PC-3 (cell line): Measurements from ENCODE around the gene FIS1. TPM values are rescaled to one million over a fixed set of nuclear protein-coding genes. Genes with fewer than 3 reads are reported as not detected.
"Not testable (repeated sequence)": the region's sequence is repeated elsewhere in the genome, so short reads cannot be mapped to it uniquely, and the experiment has no call there.

Experiments used
- ATAC-seq: fragments of 200-7000 bp; cut with Tn5 transposase; 2 replicates; pipeline ENCODE4 v1.9.1; 2020; ENCODE audit warnings: mild to moderate bottlenecking, moderate library complexity
- BruUV-seq: library from RNA; stranded (reverse); fragments of 400-500 nt; replicated peaks from 2 replicates; lab custom pipeline; 2021; lab: Mats Ljungman, UMichigan
- CTCF ChIA-PET: fragments of 300-600 bp; sonication (Branson Sonifier 250); formaldehyde crosslinking; loops from one replicate; lab custom pipeline; 2022; ENCODE audit warnings: antibody characterized with exemption; lab: Charles Lee
- POLR2A ChIA-PET: fragments of 300-600 bp; sonication (Branson Sonifier 250); formaldehyde crosslinking; loops from one replicate; lab custom pipeline; 2022; ENCODE audit warnings: antibody characterized with exemption; ENCODE audit not compliant: unreplicated experiment; lab: Charles Lee
- DNase-seq: peaks from one replicate; pipeline ENCODE4 v3.0.0-alpha.2; 2015
- H2AFZ ChIP-seq: fragments of 300-600 bp; sonication (generic); 2 replicates; pipeline ENCODE4 v1.6.0; 2016; ENCODE audit warnings: antibody characterized with exemption, low read length
- H3F3A ChIP-seq: fragments of 300-600 bp; sonication (generic); one replicate; pipeline ENCODE4 v1.6.0; 2017; ENCODE audit warnings: antibody characterized with exemption, low read length, control low read depth, mild to moderate bottlenecking; ENCODE audit not compliant: unreplicated experiment
- H3K27ac ChIP-seq: fragments of 300-600 bp; sonication (generic); 2 replicates; pipeline ENCODE4 v1.5.1; 2016; ENCODE audit warnings: mild to moderate bottlenecking, low read length
- H3K27me3 ChIP-seq: fragments of 300-600 bp; sonication (generic); 2 replicates; pipeline ENCODE4 v1.6.1; 2016; ENCODE audit warnings: low read length, mixed read lengths
- H3K36me3 ChIP-seq: fragments of 300-600 bp; sonication (generic); 2 replicates; pipeline ENCODE4 v1.6.1; 2016; ENCODE audit warnings: low read depth, mixed run types, low read length, mixed read lengths
- H3K4me1 ChIP-seq: fragments of 300-600 bp; sonication (generic); 2 replicates; pipeline ENCODE4 v1.5.1; 2016; ENCODE audit warnings: low read length; ENCODE audit not compliant: insufficient read depth
- H3K4me2 ChIP-seq: fragments of 300-600 bp; sonication (generic); 2 replicates; pipeline ENCODE4 v1.6.0; 2016; ENCODE audit warnings: low read length
- H3K4me3 ChIP-seq: fragments of 300-600 bp; sonication (generic); 2 replicates; pipeline ENCODE4 v1.5.1; 2016; ENCODE audit warnings: mild to moderate bottlenecking, low read length, mixed read lengths
- H3K79me2 ChIP-seq: fragments of 300-600 bp; sonication (generic); 2 replicates; pipeline ENCODE4 v1.6.1; 2017; ENCODE audit warnings: low read length, mixed read lengths
- H3K9ac ChIP-seq: fragments of 300-600 bp; sonication (generic); 2 replicates; pipeline ENCODE4 v1.6.0; 2016; ENCODE audit warnings: mild to moderate bottlenecking, low read length
- H3K9me2 ChIP-seq: fragments of 300-600 bp; sonication (generic); replicated peaks from 2 replicates; pipeline ENCODE4 v1.6.1; 2016; ENCODE audit warnings: mixed run types, low read length, mixed read lengths
- H3K9me3 ChIP-seq: fragments of 300-600 bp; sonication (generic); 2 replicates; pipeline ENCODE4 v1.6.1; 2016; ENCODE audit warnings: low read length, mixed read lengths
- H4K20me1 ChIP-seq: fragments of 300-600 bp; sonication (generic); 2 replicates; pipeline ENCODE4 v1.6.1; 2016; ENCODE audit warnings: low read length, mixed read lengths
- EZH2 ChIP-seq: fragments of 300-600 bp; sonication (generic); IDR thresholded peaks from one replicate; pipeline ENCODE4 v1.6.1; 2017; ENCODE audit warnings: antibody characterized with exemption, mild to moderate bottlenecking, low read length; ENCODE audit not compliant: unreplicated experiment
- EZH2phosphoT487 ChIP-seq: fragments of 300-600 bp; sonication (generic); IDR thresholded peaks from 2 replicates; pipeline ENCODE4 v1.6.1; 2018; ENCODE audit warnings: mild to moderate bottlenecking, antibody characterized with exemption, low read length, borderline replicate concordance
- intact Hi-C: fragments of 100-400 bp; cut with micrococcal nuclease; formaldehyde crosslinking; loops from 2 replicates; pipeline ENCODE4 v1.9.0; 2023
- total RNA-seq: library from RNA; depleted of rRNA; stranded (reverse); fragments of >200 nt; gene quantifications from 2 replicates; pipeline ENCODE4 v1.2.3, GENCODE V29; 2014
- TF ChIP-seq, protein P1 (sequence below): fragments of 300-600 bp; sonication (generic); conservative IDR thresholded peaks from 2 replicates; pipeline ENCODE4 v1.5.1; 2017; ENCODE audit warnings: antibody characterized with exemption, low read depth, mild to moderate bottlenecking, low read length

The FIS1 gene
- total RNA-seq, 1 experiment from 2014 or later, result 146 TPM

DNA sequence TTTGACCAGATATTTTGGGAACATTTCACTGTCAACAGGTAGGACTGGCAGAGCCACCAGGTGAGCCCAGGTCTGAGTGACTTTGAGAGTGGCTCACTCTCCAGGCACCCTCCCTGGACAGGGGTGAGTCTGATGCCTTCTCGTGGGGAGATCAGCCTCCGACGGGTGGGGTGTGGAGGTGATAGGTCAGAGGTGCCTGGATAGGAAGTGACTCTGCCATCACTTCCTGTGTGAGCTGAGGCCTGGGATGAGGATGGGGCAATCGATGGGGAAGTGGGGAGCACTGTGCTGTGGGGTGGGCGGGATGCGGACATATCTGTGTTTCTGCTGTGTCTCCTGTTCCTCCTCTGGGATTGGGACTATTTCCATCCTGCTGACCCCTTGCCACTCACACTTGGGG lies 42.2 kb upstream of the FIS1 start:
- H3K4me3 ChIP-seq, result no peak overlapping the region
- ChIA-PET CTCF (no interaction called here), POLR2A (no interaction called here)
- no peaks in the 10 kb centered on the region for H3K79me2 ChIP-seq
- H3F3A ChIP-seq, result no peaks in the 10 kb centered on the region
- H3K36me3 ChIP-seq, result no peaks in the 10 kb centered on the region
- H3K4me1 ChIP-seq, result no peaks in the 10 kb centered on the region; the same call in 1 of the 2 replicates
- no peak overlapping the region for H3K4me2 ChIP-seq
- intact Hi-C loops, result no loop called here
- no peaks in the 10 kb centered on the region for H3K9me3 ChIP-seq
- no peaks in the 10 kb centered on the region for H4K20me1 ChIP-seq
- H3K9me2 ChIP-seq, result no peaks in the 10 kb centered on the region
- no peak overlapping the region for H3K9ac ChIP-seq
- H2AFZ ChIP-seq, result no peak overlapping the region
- no peak overlapping the region for H3K27ac ChIP-seq
- no peak for DNase-seq
- TF ChIP-seq EZH2phosphoT487 (no peak), EZH2 (no peak)
- TF ChIP-seq, protein P1, sequence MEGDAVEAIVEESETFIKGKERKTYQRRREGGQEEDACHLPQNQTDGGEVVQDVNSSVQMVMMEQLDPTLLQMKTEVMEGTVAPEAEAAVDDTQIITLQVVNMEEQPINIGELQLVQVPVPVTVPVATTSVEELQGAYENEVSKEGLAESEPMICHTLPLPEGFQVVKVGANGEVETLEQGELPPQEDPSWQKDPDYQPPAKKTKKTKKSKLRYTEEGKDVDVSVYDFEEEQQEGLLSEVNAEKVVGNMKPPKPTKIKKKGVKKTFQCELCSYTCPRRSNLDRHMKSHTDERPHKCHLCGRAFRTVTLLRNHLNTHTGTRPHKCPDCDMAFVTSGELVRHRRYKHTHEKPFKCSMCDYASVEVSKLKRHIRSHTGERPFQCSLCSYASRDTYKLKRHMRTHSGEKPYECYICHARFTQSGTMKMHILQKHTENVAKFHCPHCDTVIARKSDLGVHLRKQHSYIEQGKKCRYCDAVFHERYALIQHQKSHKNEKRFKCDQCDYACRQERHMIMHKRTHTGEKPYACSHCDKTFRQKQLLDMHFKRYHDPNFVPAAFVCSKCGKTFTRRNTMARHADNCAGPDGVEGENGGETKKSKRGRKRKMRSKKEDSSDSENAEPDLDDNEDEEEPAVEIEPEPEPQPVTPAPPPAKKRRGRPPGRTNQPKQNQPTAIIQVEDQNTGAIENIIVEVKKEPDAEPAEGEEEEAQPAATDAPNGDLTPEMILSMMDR, result no peak
- peaks cover 12% of the 10 kb centered on the region; the same call in 1 of the 2 replicates for H3K27me3 ChIP-seq
- no peak for ATAC-seq
- BruUV-seq, result no TSS peak

DNA sequence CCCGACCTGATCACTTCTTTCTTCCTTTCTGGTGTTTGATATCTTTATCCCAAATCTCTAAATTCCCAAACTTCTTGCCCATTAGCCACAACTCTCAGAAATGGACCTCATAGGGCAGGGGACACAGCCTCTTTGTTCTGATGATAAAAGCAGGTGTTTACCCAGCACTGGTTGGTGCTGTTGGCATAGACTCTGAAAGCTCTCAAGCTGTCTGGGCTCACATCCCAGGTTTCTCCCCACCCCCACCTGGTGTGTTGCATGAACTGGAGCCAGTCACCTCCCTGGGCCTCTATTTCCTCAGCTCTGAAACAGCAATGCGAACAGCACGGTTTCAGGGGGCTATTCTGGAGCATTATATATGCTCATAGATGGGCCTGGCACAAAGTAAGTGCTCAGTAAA lies 41.0 kb upstream of the FIS1 start:
- H3K9ac ChIP-seq, H3K4me1 ChIP-seq, H3K36me3 ChIP-seq, DNase-seq, H3K9me2 ChIP-seq, H3K27ac ChIP-seq, H2AFZ ChIP-seq, intact Hi-C loops, ATAC-seq, H3K9me3 ChIP-seq, POLR2A ChIA-PET, H4K20me1 ChIP-seq, H3K79me2 ChIP-seq, H3K4me3 ChIP-seq, H3F3A ChIP-seq, H3K4me2 ChIP-seq, BruUV-seq: not testable (repeated sequence)
- peaks cover 12% of the 10 kb centered on the region; the same call in 1 of the 2 replicates for H3K27me3 ChIP-seq
- CTCF ChIA-PET, result interaction anchor here (0.6 kb wide), 1 partner anchor 697 kb away, joined by 3 read pairs; no protein-coding TSS in a partner anchor

DNA sequence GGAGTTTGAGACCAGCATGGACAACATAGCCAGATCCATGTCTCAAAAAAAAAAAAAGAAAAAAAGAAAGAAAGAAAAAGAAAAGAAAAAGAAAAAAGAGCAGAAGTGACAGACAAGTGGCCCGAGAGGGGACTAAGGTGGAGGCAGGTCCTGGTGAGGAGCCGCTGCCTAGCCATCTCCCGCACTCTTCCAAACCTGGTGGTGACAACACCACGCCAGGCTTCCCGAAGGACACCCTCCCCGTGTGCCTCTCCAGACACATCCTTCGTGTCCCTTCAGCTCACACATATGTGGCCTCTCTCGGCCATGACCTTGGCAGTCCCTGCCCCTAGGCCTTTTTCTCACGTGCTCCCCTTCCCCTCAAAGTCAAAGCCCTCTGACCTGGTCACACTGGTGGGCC lies 40.3 kb upstream of the FIS1 start:
- TF ChIP-seq EZH2, result no peak
- TF ChIP-seq, protein P1, result no peak
- TF ChIP-seq EZH2phosphoT487, result no peak
- H3K4me1 ChIP-seq, result no peaks in the 10 kb centered on the region; the same call in 1 of the 2 replicates
- ChIA-PET POLR2A (no interaction called here), CTCF (no interaction called here)
- 0 out of 2 replicates have a peak, but pooled peaks cover 12% of the 10 kb centered on the region for H3K27me3 ChIP-seq
- intact Hi-C loops, result no loop called here
- BruUV-seq, result no TSS peak
- no peaks in the 10 kb centered on the region for H4K20me1 ChIP-seq
- no peaks in the 10 kb centered on the region for H3K9me3 ChIP-seq
- H3K4me2 ChIP-seq, result no peak overlapping the region
- no peaks in the 10 kb centered on the region for H3K79me2 ChIP-seq
- no peak overlapping the region for H3K27ac ChIP-seq
- H3K9ac ChIP-seq, result no peak overlapping the region
- no peaks in the 10 kb centered on the region for H3K36me3 ChIP-seq
- DNase-seq (no peak), ATAC-seq (no peak)
- no peaks in the 10 kb centered on the region for H3F3A ChIP-seq
- no peak overlapping the region for H2AFZ ChIP-seq
- no peak overlapping the region for H3K4me3 ChIP-seq
- H3K9me2 ChIP-seq, result no peaks in the 10 kb centered on the region

DNA sequence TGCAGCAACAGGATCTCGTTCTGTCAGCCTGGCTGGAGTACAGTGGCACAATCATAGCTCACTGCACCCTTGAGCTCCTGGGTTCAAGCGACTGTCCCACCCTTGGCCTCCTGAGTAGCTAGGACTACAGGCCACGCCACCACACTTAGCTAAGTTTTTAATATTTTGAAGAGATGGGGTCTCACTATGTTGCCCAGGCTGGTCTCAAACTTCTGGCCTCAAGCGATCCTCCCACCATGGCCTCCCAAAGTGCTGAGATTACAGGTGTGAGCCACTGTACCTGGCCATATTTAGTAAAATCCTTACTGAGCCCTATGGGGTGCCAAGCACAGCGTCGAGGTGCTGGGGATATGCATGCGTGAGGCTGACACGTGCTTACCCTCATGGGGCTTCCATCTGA lies 36.0 kb upstream of the FIS1 start:
- H3F3A ChIP-seq, H3K9me3 ChIP-seq, H3K4me1 ChIP-seq, H3K79me2 ChIP-seq, H3K27ac ChIP-seq, H3K4me3 ChIP-seq, H3K27me3 ChIP-seq, ATAC-seq, H3K36me3 ChIP-seq, H2AFZ ChIP-seq, DNase-seq, H4K20me1 ChIP-seq, intact Hi-C loops, H3K4me2 ChIP-seq, POLR2A ChIA-PET, BruUV-seq, H3K9me2 ChIP-seq, H3K9ac ChIP-seq, CTCF ChIA-PET: not testable (repeated sequence)
